Neural crest cell (in vitro differentiated cells): ENCODE data around the gene MCHR2. TPM values are rescaled to one million over a fixed set of nuclear protein-coding genes. Genes with fewer than 3 reads are reported as not detected.
A peak's percentile ranks its signal among the peaks of the same experiment; 100 is the strongest.

Source experiments
- DNase-seq: peaks from one replicate; pipeline ENCODE4 v3.0.0; 2021; ENCODE audit warnings: low read depth, mixed read lengths, low spot score
- H3K27ac Mint-ChIP-seq: one replicate; pipeline ENCODE4 v1.8.0; 2021; ENCODE audit warnings: mild to moderate bottlenecking, mixed read lengths; ENCODE audit not compliant: unreplicated experiment
- H3K27me3 Mint-ChIP-seq: 2 replicates; pipeline ENCODE4 v1.8.0; 2021; ENCODE audit warnings: low read depth, mild to moderate bottlenecking, mixed read lengths
- H3K36me3 Mint-ChIP-seq: 2 replicates; pipeline ENCODE4 v1.8.0; 2021; ENCODE audit warnings: low read depth, mild to moderate bottlenecking, mixed read lengths
- H3K4me1 Mint-ChIP-seq: 2 replicates; pipeline ENCODE4 v1.8.0; 2021; ENCODE audit warnings: mixed read lengths
- H3K4me3 Mint-ChIP-seq: one replicate; pipeline ENCODE4 v1.8.0; 2021; ENCODE audit warnings: mild to moderate bottlenecking, mixed read lengths
- H3K9me3 Mint-ChIP-seq: 2 replicates; pipeline ENCODE4 v1.8.0; 2021; ENCODE audit warnings: mixed read lengths
- CTCF ChIP-seq: fragments of 200-600 bp; sonication (generic); conservative IDR thresholded peaks from 2 replicates; pipeline ENCODE4 v1.5.0; 2021; ENCODE audit warnings: antibody characterized with exemption, mild to moderate bottlenecking
- total RNA-seq: library from RNA; stranded (reverse); gene quantifications from 2 replicates; pipeline ENCODE4 v1.2.1, GENCODE V29; 2021

The MCHR2 gene
- total RNA-seq, 1 donor from 2014 or later = not detected

DNA sequence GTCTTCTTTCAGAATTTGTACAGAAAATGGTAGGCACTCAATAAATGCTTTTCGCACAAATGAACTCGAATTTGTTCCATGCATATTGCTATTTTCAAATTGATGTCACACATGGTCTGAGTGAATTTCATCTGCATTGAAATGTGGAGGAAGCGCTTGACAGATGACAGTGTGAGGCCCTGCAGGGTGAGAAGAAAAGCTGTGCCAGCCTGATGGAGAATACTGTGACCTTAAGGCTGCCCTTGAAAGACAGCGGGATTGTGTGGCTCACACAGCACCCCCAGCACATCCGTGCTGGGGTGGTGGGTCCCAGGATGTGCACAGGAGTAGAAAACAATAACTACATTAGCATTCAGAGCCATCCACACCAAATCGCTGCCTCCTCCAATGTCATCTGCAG lies 14.8 kb upstream of the MCHR2 start:
- no peak for TF ChIP-seq CTCF
- Mint-ChIP-seq H3K4me3 (no peak overlapping the region), H3K9me3 (no peaks in the 10 kb centered on the region), H3K27ac (peak overlapping the region; percentile 72), H3K36me3 (no peaks in the 10 kb centered on the region), H3K27me3 (peaks cover 4% of the 10 kb centered on the region), H3K4me1 (peaks cover 29% of the 10 kb centered on the region)
- no peak for DNase-seq

- Mint-ChIP-seq H3K27ac (no peak overlapping the region), H3K4me3 (no peak overlapping the region), H3K36me3 (no peaks in the 10 kb centered on the region), H3K27me3 (peaks cover 41% of the 10 kb centered on the region), H3K9me3 (no peaks in the 10 kb centered on the region), H3K4me1 (no peaks in the 10 kb centered on the region)
- peak; percentile 91 for TF ChIP-seq CTCF
- peak; percentile 22 for DNase-seq
These were observed 7.9 kb upstream of the MCHR2 start for GRCh38 chr6:100001915-100002388.

- no peak overlapping the region for H3K27ac Mint-ChIP-seq
- peaks cover 76% of the 10 kb centered on the region for H3K27me3 Mint-ChIP-seq
- no peaks in the 10 kb centered on the region for H3K36me3 Mint-ChIP-seq
- DNase-seq = no peak
- H3K4me1 Mint-ChIP-seq = peaks cover 15% of the 10 kb centered on the region
- H3K9me3 Mint-ChIP-seq = peaks cover 2% of the 10 kb centered on the region
- no peak overlapping the region for H3K4me3 Mint-ChIP-seq
- TF ChIP-seq CTCF = no peak
These were observed 3.1 kb upstream of the MCHR2 start for GRCh38 chr6:99997141-99997540.

DNA sequence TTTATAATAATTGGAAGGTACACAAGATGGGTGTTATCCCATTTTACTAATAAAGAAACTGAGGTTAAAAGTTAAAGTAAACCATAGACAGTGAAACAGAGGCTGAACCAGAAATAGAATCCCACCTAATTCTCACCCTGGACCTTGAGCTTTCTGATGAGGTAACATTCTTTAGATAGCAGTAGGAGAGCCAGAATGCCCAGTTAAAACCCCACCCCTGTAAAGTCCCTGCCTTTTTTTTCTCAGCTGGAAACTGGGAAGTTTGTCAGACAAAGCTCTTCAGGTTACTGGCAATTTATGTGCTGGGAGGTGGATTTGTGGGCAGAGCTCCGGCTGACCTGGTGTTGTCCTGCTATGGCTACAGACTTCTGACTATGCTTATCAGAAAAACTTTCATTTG lies 1.9 kb upstream of the MCHR2 start:
- no peak for DNase-seq
- Mint-ChIP-seq H3K36me3 (no peaks in the 10 kb centered on the region), H3K27me3 (peaks cover 77% of the 10 kb centered on the region), H3K4me1 (peaks cover 15% of the 10 kb centered on the region), H3K4me3 (no peak overlapping the region), H3K27ac (no peak overlapping the region), H3K9me3 (peaks cover 2% of the 10 kb centered on the region)
- TF ChIP-seq CTCF = no peak

DNA sequence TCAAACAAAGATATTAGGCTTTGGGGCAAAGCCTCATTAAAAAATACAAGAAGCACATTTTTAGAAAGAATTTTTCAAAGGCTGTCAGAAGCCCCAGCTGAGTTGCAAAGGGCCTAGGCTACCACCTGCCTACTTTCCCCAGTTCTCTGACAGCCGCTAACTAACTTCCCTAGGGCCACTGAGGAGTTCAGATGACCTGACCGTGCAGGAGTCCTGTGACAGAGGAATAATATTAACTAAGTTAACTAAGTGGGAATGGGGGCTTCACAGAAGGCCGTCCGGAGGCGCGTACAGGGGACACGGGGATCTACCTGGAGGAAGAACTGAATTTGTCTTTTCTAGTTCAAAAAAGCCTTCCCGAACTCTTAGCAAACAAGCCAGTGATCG lies 884 bp downstream of the MCHR2 start:
- peaks cover 2% of the 10 kb centered on the region for H3K9me3 Mint-ChIP-seq
- H3K27me3 Mint-ChIP-seq = peaks cover 70% of the 10 kb centered on the region
- H3K4me3 Mint-ChIP-seq = peak overlapping the region; percentile 88
- H3K36me3 Mint-ChIP-seq = no peaks in the 10 kb centered on the region
- H3K27ac Mint-ChIP-seq = no peak overlapping the region
- TF ChIP-seq CTCF = no peak
- DNase-seq = no peak
- peaks cover 15% of the 10 kb centered on the region for H3K4me1 Mint-ChIP-seq

- no peak overlapping the region for H3K4me3 Mint-ChIP-seq
- no peak for DNase-seq
- peaks cover 66% of the 10 kb centered on the region for H3K27me3 Mint-ChIP-seq
- TF ChIP-seq CTCF = no peak
- no peak overlapping the region for H3K27ac Mint-ChIP-seq
- peaks cover 15% of the 10 kb centered on the region for H3K4me1 Mint-ChIP-seq
- peaks cover 2% of the 10 kb centered on the region for H3K9me3 Mint-ChIP-seq
- no peaks in the 10 kb centered on the region for H3K36me3 Mint-ChIP-seq
These were observed 2.1 kb downstream of the MCHR2 start for GRCh38 chr6:99991955-99992354.
